Measurements from ENCODE around the gene BRAT1.

GRCh38 chr7:2541291-2542010 is 13.9 kb downstream of the BRAT1 start:
- TF ChIP-seq REST (IDR thresholded peaks at IDR 0.05; ENCODE audit: borderline replicate concordance): no peak
- no peak for TF ChIP-seq CTCF (IDR thresholded peaks at IDR 0.05; ENCODE audit: poor library complexity, severe bottlenecking)
- no peak for TF ChIP-seq POLR2AphosphoS5 (IDR thresholded peaks at IDR 0.05)
- no peak for TF ChIP-seq EZH2 (IDR thresholded peaks at IDR 0.05; ENCODE audit: borderline replicate concordance, insufficient read depth, low read length, poor library complexity, severe bottlenecking)
- no peak for TF ChIP-seq MXI1 (conservative IDR thresholded peaks at IDR 0.05; ENCODE audit: poor library complexity, severe bottlenecking)
- TF ChIP-seq EP300 (conservative IDR thresholded peaks at IDR 0.05; ENCODE audit: poor library complexity, severe bottlenecking): no peak
- TF ChIP-seq RAD21 (conservative IDR thresholded peaks at IDR 0.05): no peak
